H1 (cell line): ENCODE data around the gene TP53I13. TPM values are rescaled to one million over a fixed set of nuclear protein-coding genes. Genes with fewer than 3 reads are reported as not detected.

ENCODE experiments used
- CTCF ChIA-PET: fragments of 300-600 bp; sonication (Branson Sonifier 250); formaldehyde crosslinking; loops from one replicate; lab custom pipeline; 2021; ENCODE audit not compliant: partially characterized antibody; lab: Charles Lee
- POLR2A ChIA-PET: fragments of 300-600 bp; sonication (Branson Sonifier 250); formaldehyde crosslinking; loops from one replicate; lab custom pipeline; 2021; ENCODE audit warnings: inconsistent platforms; ENCODE audit not compliant: partially characterized antibody; lab: Charles Lee
- DNase-seq, 2 experiments: peaks; one replicate each; pipeline versions ENCODE4 v3.0.0 to v3.0.0-alpha.2; 2010 to 2022; ENCODE audit warnings: low spot score in 2 of 2, low read depth in 1 of 2, mixed read lengths in 1 of 2
- FAIRE-seq: peaks from 2 replicates; lab custom pipeline; 2011; peaks lifted over from hg19 to GRCh38; lab: Jason Lieb, UNC
- H2AFZ ChIP-seq: 2 replicates; pipeline ENCODE4 v1.8.1; 2012; ENCODE audit warnings: low read length, inconsistent platforms
- H2AK5ac ChIP-seq: 2 replicates; pipeline ENCODE4 v1.6.1; 2013; ENCODE audit warnings: low read depth, low read length
- H2BK120ac ChIP-seq: replicated peaks from 2 replicates; pipeline ENCODE3; 2013; ENCODE audit warnings: low read depth, low read length, inconsistent platforms
- H2BK12ac ChIP-seq: 2 replicates; pipeline ENCODE4 v1.6.1; 2013; ENCODE audit warnings: low read depth, low read length
- H2BK15ac ChIP-seq: 2 replicates; pipeline ENCODE4 v1.6.1; 2013; ENCODE audit warnings: low read length
- H2BK20ac ChIP-seq: 2 replicates; pipeline ENCODE4 v1.6.1; 2013; ENCODE audit warnings: low read length
- H2BK5ac ChIP-seq: 2 replicates; pipeline ENCODE4 v1.6.1; 2013; ENCODE audit warnings: low read depth, low read length
- H3K14ac ChIP-seq: 2 replicates; pipeline ENCODE4 v1.6.1; 2013; ENCODE audit warnings: inconsistent platforms; ENCODE audit not compliant: insufficient read length
- H3K18ac ChIP-seq: 2 replicates; pipeline ENCODE4 v1.6.1; 2013; ENCODE audit warnings: low read length; ENCODE audit errors: extremely low read depth
- H3K23ac ChIP-seq: 2 replicates; pipeline ENCODE4 v1.6.1; 2013; ENCODE audit warnings: inconsistent platforms; ENCODE audit not compliant: insufficient read length
- H3K23me2 ChIP-seq: 2 replicates; pipeline ENCODE4 v1.6.1; 2013; ENCODE audit warnings: low read depth, low read length
- H3K27ac ChIP-seq: 2 replicates; pipeline ENCODE4 v1.6.1; 2011; ENCODE audit warnings: low read depth, low read length, inconsistent platforms
- H3K27me3 ChIP-seq, 4 experiments: replicated peaks in 1 of 4; 1 replicate in 1 of 4; 2 replicates in 3 of 4; pipeline versions ENCODE4 v1.6.1 to v1.8.1; 2011 to 2013; ENCODE audit warnings: low read length in 3 of 4, mild to moderate bottlenecking in 3 of 4, inconsistent platforms in 2 of 4, mixed read lengths in 2 of 4, moderate library complexity in 1 of 4; ENCODE audit not compliant: control insufficient read depth in 3 of 4, insufficient read depth in 3 of 4; ENCODE audit errors: extremely low read depth in 1 of 4
- H3K36me3 ChIP-seq, 4 experiments: 2 replicates each; pipeline versions ENCODE4 v1.6.1 to v1.8.1; 2011 to 2013; ENCODE audit warnings: mild to moderate bottlenecking in 4 of 4, low read length in 3 of 4, moderate library complexity in 2 of 4, control low read depth in 1 of 4, inconsistent platforms in 1 of 4; ENCODE audit not compliant: insufficient read depth in 4 of 4, control insufficient read depth in 2 of 4
- H3K4ac ChIP-seq: replicated peaks from 2 replicates; pipeline ENCODE3; 2013; ENCODE audit warnings: low read length, low read depth, mixed read lengths, inconsistent platforms; ENCODE audit not compliant: insufficient read length
- H3K4me1 ChIP-seq, 4 experiments: replicated peaks in 1 of 4; 1 replicate in 1 of 4; 2 replicates in 3 of 4; pipeline versions ENCODE4 v1.6.1 to v1.8.1; 2011 to 2013; ENCODE audit warnings: low read length in 3 of 4, inconsistent platforms in 2 of 4, mixed read lengths in 1 of 4; ENCODE audit not compliant: insufficient read depth in 4 of 4, control insufficient read depth in 3 of 4
- H3K4me2 ChIP-seq, 2 experiments: 2 replicates each; pipeline versions ENCODE4 v1.6.1 to v1.8.1; 2011 to 2013; ENCODE audit warnings: low read depth in 2 of 2, low read length in 2 of 2, control low read depth in 1 of 2, inconsistent platforms in 1 of 2, mild to moderate bottlenecking in 1 of 2; ENCODE audit not compliant: insufficient read depth in 1 of 2
- H3K4me3 ChIP-seq, 4 experiments: fragments of 200-600, 300-600 bp in 1 of 4; sonication (generic), shearing (Covaris generic), sonication (Bioruptor Twin) in 1 of 4; 2 replicates each; pipeline versions ENCODE4 v1.5.1 to v1.8.1; 2011 to 2016; ENCODE audit warnings: low read length in 4 of 4, low read depth in 3 of 4, control low read depth in 2 of 4, inconsistent platforms in 2 of 4, mild to moderate bottlenecking in 2 of 4, mixed read lengths in 1 of 4, moderate library complexity in 1 of 4; ENCODE audit not compliant: insufficient read depth in 2 of 4; ENCODE audit errors: extremely low read depth in 1 of 4
- H3K56ac ChIP-seq: replicated peaks from 2 replicates; pipeline ENCODE3; 2013; ENCODE audit warnings: low read depth, mild to moderate bottlenecking, mixed read lengths, low read length, inconsistent platforms; ENCODE audit not compliant: insufficient read length
- H3K79me1 ChIP-seq: 2 replicates; pipeline ENCODE4 v1.6.1; 2013; ENCODE audit warnings: low read depth, low read length, control low read depth
- H3K79me2 ChIP-seq, 2 experiments: 2 replicates each; pipeline versions ENCODE4 v1.6.1 to v1.8.1; 2012 to 2013; ENCODE audit warnings: low read length in 2 of 2, mild to moderate bottlenecking in 2 of 2, inconsistent platforms in 1 of 2; ENCODE audit not compliant: insufficient read depth in 2 of 2, control insufficient read depth in 1 of 2
- H3K9ac ChIP-seq, 4 experiments: replicated peaks in 1 of 4; 1 replicate in 1 of 4; 2 replicates in 3 of 4; pipeline versions ENCODE4 v1.6.1 to v1.8.1; 2011 to 2013; ENCODE audit warnings: low read depth in 3 of 4, low read length in 3 of 4, control low read depth in 2 of 4, mild to moderate bottlenecking in 2 of 4, moderate library complexity in 2 of 4, inconsistent platforms in 1 of 4; ENCODE audit errors: extremely low read depth in 1 of 4
- H3K9me3 ChIP-seq, 2 experiments: 2 replicates each; pipeline versions ENCODE4 v1.6.1 to v1.8.1; 2012 to 2013; ENCODE audit warnings: mild to moderate bottlenecking in 2 of 2, moderate library complexity in 2 of 2, control low read depth in 1 of 2, inconsistent platforms in 1 of 2, low read depth in 1 of 2, low read length in 1 of 2, mixed read lengths in 1 of 2; ENCODE audit not compliant: insufficient read depth in 2 of 2
- H4K20me1 ChIP-seq, 2 experiments: replicated peaks in 1 of 2; 2 replicates each; pipeline versions ENCODE3 to v1.8.1; 2011 to 2013; ENCODE audit warnings: inconsistent platforms in 2 of 2, low read length in 2 of 2, mild to moderate bottlenecking in 1 of 2; ENCODE audit not compliant: insufficient read depth in 2 of 2, control insufficient read depth in 1 of 2
- H4K5ac ChIP-seq: 2 replicates; pipeline ENCODE4 v1.6.1; 2013; ENCODE audit warnings: low read length, low read depth, mixed read lengths, inconsistent platforms; ENCODE audit not compliant: insufficient read length
- H4K8ac ChIP-seq: 2 replicates; pipeline ENCODE4 v1.8.0; 2013; ENCODE audit warnings: mild to moderate bottlenecking, moderate library complexity, low read length, inconsistent platforms; ENCODE audit not compliant: insufficient read depth; ENCODE audit errors: extremely low read depth
- H4K91ac ChIP-seq: replicated peaks from 2 replicates; pipeline ENCODE3; 2013; ENCODE audit warnings: low read length, mixed read lengths, inconsistent platforms; ENCODE audit not compliant: insufficient read length
- ASH2L ChIP-seq: fragments of 200-600, 300-600 bp; sonication (generic); IDR thresholded peaks from one replicate; pipeline ENCODE4 v1.7.1; 2017; ENCODE audit warnings: low read length
- CHD2 ChIP-seq: IDR thresholded peaks from 2 replicates; pipeline ENCODE4 v1.6.1; 2012; ENCODE audit warnings: low read length, improper control_type of control experiment
- PHF8 ChIP-seq: fragments of 200-600 bp; sonication (generic); conservative IDR thresholded peaks from 2 replicates; pipeline ENCODE4 v1.7.1; 2012; ENCODE audit warnings: low read depth, mild to moderate bottlenecking, inconsistent platforms, low read length, moderate library complexity
- SIN3A ChIP-seq, 2 experiments: IDR thresholded peaks in 1 of 2; conservative IDR thresholded peaks in 1 of 2; 2 replicates each; pipeline ENCODE4 v1.6.1; 2011 to 2012; ENCODE audit warnings: low read length in 2 of 2, improper control_type of control experiment in 1 of 2, low read depth in 1 of 2, mild to moderate bottlenecking in 1 of 2
- WGBS, 2 experiments: shearing (Covaris generic) in 1 of 2; methylation state at CpG; one replicate each; pipeline versions ENCODE4 v1.1.6 to v1.1.7; 2013 to 2015; ENCODE audit warnings: low lambda C conversion rate in 2 of 2, mixed read lengths in 2 of 2, inconsistent platforms in 1 of 2, low coverage in 1 of 2, missing lambda C conversion rate in 1 of 2; ENCODE audit not compliant: insufficient replicate concordance in 2 of 2, insufficient coverage in 1 of 2, insufficient read length in 1 of 2; ENCODE audit errors: extremely low coverage in 1 of 2, missing lambda C conversion rate in 1 of 2; 5-methylcytosine and 5-hydroxymethylcytosine counted together
- polyA plus RNA-seq, 7 experiments: library from polyadenylated mRNA; depleted of rRNA in 3 of 7; stranded (reverse) in 5 of 7; unstranded in 2 of 7; fragments of >200 nt in 5 of 7; fragments of 200-250 nt in 2 of 7; gene quantifications; 1 replicate in 5 of 7; 2 replicates in 1 of 7; 4 replicates in 1 of 7; pipeline versions ENCODE4 v1.2.1 to v1.2.3, GENCODE V29; 2011 to 2013; ENCODE audit warnings: missing spikeins in 2 of 7, mixed read lengths in 2 of 7
- total RNA-seq: library from RNA; stranded (reverse); fragmentation: NEBNext Ultra II Directional; extraction: Animal tissue kit (Norgen Biotek cat#: 25700); gene quantifications from 2 replicates; pipeline ENCODE4 v1.2.1, GENCODE V29; 2021

The TP53I13 gene
- total and polyA plus RNA-seq, 2 of the 8 experiments (the other 6 are each of a cell fraction or from before 2014, with no cell fraction given), result 22.4 to 35.7 TPM

GRCh38 chr17:29574732-29575510, 6.4 kb downstream of the TP53I13 start:
- FAIRE-seq, result no peak

More at GRCh38 chr17:29574732-29575510, 6.4 kb downstream of the TP53I13 start:
- Histone ChIP-seq H3K18ac (no peak overlapping the region), H3K9ac (no peak overlapping the region; a peak in 1 of 7 replicates), H3K4me1 (no peaks in the 10 kb centered on the region), H2BK120ac (no peak overlapping the region), H4K8ac (no peak overlapping the region), H3K4ac (no peak overlapping the region), H3K79me2 (no peaks in the 10 kb centered on the region), H2BK20ac (no peak overlapping the region), H3K27me3 (peaks cover 0 to 11% (median 3%) of the 10 kb centered on the region in 4 experiments; a peak in 2 of 7 replicates), H2BK15ac (no peak overlapping the region), H3K4me3 (no peak overlapping the region), H3K79me1 (no peaks in the 10 kb centered on the region), H3K56ac (no peak overlapping the region), H4K91ac (no peak overlapping the region), H3K23me2 (no peaks in the 10 kb centered on the region; the same call in 1 of the 2 replicates), H3K14ac (no peak overlapping the region), H3K36me3 (peaks cover 9 to 30% (median 15%) of the 10 kb centered on the region in 4 experiments; a peak in 6 of 8 replicates), H4K20me1 (peaks cover 1 to 4% of the 10 kb centered on the region in 2 experiments), H2BK12ac (no peak overlapping the region), H3K23ac (no peak overlapping the region), H2AK5ac (no peak overlapping the region), H2AFZ (no peak overlapping the region), H3K4me2 (no peak overlapping the region), H4K5ac (no peak overlapping the region), H2BK5ac (no peak overlapping the region), H3K27ac (no peak overlapping the region), H3K9me3 (no peaks in the 10 kb centered on the region)
- DNase-seq, result no peak
- WGBS, 2 experiments, result 82% methylated on average over 17 of the region's 17 CpGs; no CpG with 5 or more reads in 1 of the 2 experiments
- ChIA-PET POLR2A (interaction anchor here (0.6 to 2.8 kb wide), 8 partner anchors 8 to 933 kb away, joined by 3 to 12 read pairs (median 4); partner anchors contain the start of genes ABHD15 and ANKRD13B), CTCF (interaction anchor here (1.1 to 15.3 kb wide), 7 partner anchors 9 to 204 kb away, joined by 3 to 193 read pairs (median 10); partner anchors contain the start of genes ANKRD13B and CORO6)
- TF ChIP-seq SIN3A (conservative IDR thresholded peaks at IDR 0.05 in 1 of 2, IDR thresholded peaks at IDR 0.05 in 1 of 2; ENCODE audit: low read depth in 1 of 2, low read length in 2 of 2), result no peak
- TF ChIP-seq ASH2L, result no peak
- no peak for TF ChIP-seq PHF8
- TF ChIP-seq CHD2, result no peak
